GM19467 (cell line): ENCODE results near the gene CDC37L1.
"Not testable (repeated sequence)": the region's sequence is repeated elsewhere in the genome, so short reads cannot be mapped to it uniquely, and the experiment has no call there.

Experiments
- ATAC-seq: cut with Tn5 transposase; IDR thresholded peaks from one replicate; pipeline ENCODE4 v1.9.1; 2021; ENCODE audit warnings: mild to moderate bottlenecking, moderate library complexity; ENCODE audit not compliant: unreplicated experiment

Gene CDC37L1

GRCh38 chr9:4746278-4747030 is 67.1 kb downstream of the CDC37L1 start:
- ATAC-seq, result no peak

GRCh38 chr9:4748612-4749011 is 69.2 kb downstream of the CDC37L1 start:
- ATAC-seq, result no peak

GRCh38 chr9:4750023-4750673 is 70.8 kb downstream of the CDC37L1 start:
- no peak for ATAC-seq

- not testable (repeated sequence) for ATAC-seq
Observed at GRCh38 chr9:4754530-4754929, 75.2 kb downstream of the CDC37L1 start.

- ATAC-seq, result no peak
Observed at GRCh38 chr9:4755026-4755609, 75.7 kb downstream of the CDC37L1 start.

GRCh38 chr9:4756420-4756819 is 77.1 kb downstream of the CDC37L1 start:
- ATAC-seq, result no peak
